Pancreas (tissue), 10 donors: ENCODE measurements around the gene LRMDA. TPM values are rescaled to one million over a fixed set of nuclear protein-coding genes. Genes with fewer than 3 reads are reported as not detected.

ENCODE experiments used
- ATAC-seq, 4 donors: fragments of 200-7000 bp; cut with Tn5 transposase; one replicate each; pipeline versions ENCODE4 v1.8.0 to v1.9.1; 2020; ENCODE audit warnings: mild to moderate bottlenecking in 4 of 4, moderate library complexity in 4 of 4
- DNase-seq, 6 donors: peaks; one replicate each; pipeline ENCODE4 v3.0.0-alpha.2; 2020
- FAIRE-seq: peaks from 2 replicates; lab custom pipeline; 2012; peaks lifted over from hg19 to GRCh38; lab: Jason Lieb, UNC
- H3K27ac ChIP-seq, 4 donors: fragments of 200-600 bp; sonication (generic); 1 replicate in 3 of 4; 2 replicates in 1 of 4; pipeline versions ENCODE4 v1.5.0 to v1.8.0; 2020
- H3K27me3 ChIP-seq, 4 donors: fragments of 200-600 bp; one replicate each; pipeline ENCODE4 v1.8.0; 2021
- H3K36me3 ChIP-seq, 3 donors: fragments of 200-600 bp; sonication (generic) in 1 of 3; one replicate each; pipeline versions ENCODE4 v1.5.0 to v1.8.0; 2020 to 2021
- H3K4me1 ChIP-seq, 3 donors: fragments of 200-600 bp; one replicate each; pipeline ENCODE4 v1.8.0; 2021
- H3K4me3 ChIP-seq, 4 donors: fragments of 200-600 bp; sonication (generic) in 2 of 4; one replicate each; pipeline versions ENCODE4 v1.5.0 to v1.8.0; 2020 to 2021
- H3K9me3 ChIP-seq, 4 donors: fragments of 200-600 bp; one replicate each; pipeline ENCODE4 v1.8.0; 2021
- CTCF ChIP-seq, 4 donors: fragments of 200-600 bp; sonication (generic) in 3 of 4; IDR thresholded peaks; one replicate each; pipeline versions ENCODE4 v1.5.0 to v1.8.0; 2021; ENCODE audit warnings: antibody characterized with exemption in 4 of 4
- WGBS, 2 donors: extraction: QIAGEN DNeasy Blood & Tissue Kit; methylation state at CpG; one replicate each; pipeline ENCODE4 v1.1.7; 2013; 5-methylcytosine and 5-hydroxymethylcytosine counted together
- intact Hi-C, 3 donors: fragments of 100-400 bp; cut with DNase I; formaldehyde crosslinking; loops; one replicate each; pipeline versions ENCODE4 v1.11.1 to v1.14.2; 2022
- polyA plus RNA-seq, 2 donors: library from polyadenylated mRNA; stranded (reverse); fragments of 200-250 nt; gene quantifications; one replicate each; pipeline ENCODE4 v1.2.3, GENCODE V29; 2013
- total RNA-seq, 6 donors: library from RNA; stranded (reverse); fragmentation: NEBNext Ultra II Directional in 4 of 6; extraction: Animal tissue kit (Norgen Biotek cat#: 25700) in 4 of 6; gene quantifications; one replicate each; pipeline versions ENCODE4 v1.2.1 to v1.2.4, GENCODE V29; 2021 to 2023
- donor health status: healthy with polysubstance abuse.
- donor health status: DM: no; HTN: no; CAD: no; lungs with moderate emphysema.
- donor health status: DM: no; HTN: no; CAD: no.
- donor health status: control.
- donor health status: control.
- donor health status: Bipolar disorder and iron deficiency.
- donor health status: DM: yes; HTN: yes; CAD: no.
- donor health status: DM: no; HTN: no; CAD: no.
- donor health status: DM: no; HTN: no; CAD: no.
- donor health status: DM: yes; HTN: yes; CAD: no.

Gene LRMDA
- total and polyA plus RNA-seq, 8 donors = 4.6 to 21.2 (median 13.4) TPM

DNA sequence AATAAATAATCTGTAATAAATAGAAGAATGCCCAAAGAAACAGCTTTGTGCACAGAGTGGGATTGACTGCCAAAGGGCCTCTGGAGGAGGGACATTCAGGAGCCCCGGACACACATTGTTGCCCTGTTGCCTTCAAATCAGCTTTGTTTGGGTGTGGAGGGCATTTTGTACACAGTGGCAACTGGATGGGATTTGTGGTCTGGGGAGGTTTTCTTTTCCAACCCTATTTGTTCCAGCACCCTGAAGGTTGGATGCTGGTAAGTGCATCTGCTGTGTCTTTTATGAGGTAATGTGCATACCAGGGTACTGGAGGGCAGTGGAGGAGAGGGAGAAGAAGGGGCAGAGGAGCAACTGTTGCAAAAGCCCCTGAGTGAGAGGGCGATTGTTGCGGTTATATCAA lies 6.3 kb downstream of the LRMDA start:
- Histone ChIP-seq H3K27me3 (no peaks in the 10 kb centered on the region), H3K27ac (no peak overlapping the region), H3K9me3 (no peaks in the 10 kb centered on the region), H3K4me1 (no peaks in the 10 kb centered on the region), H3K36me3 (no peaks in the 10 kb centered on the region), H3K4me3 (no peak overlapping the region)
- intact Hi-C loops = no loop called here
- ATAC-seq (no peak), DNase-seq (no peak), FAIRE-seq (no peak)
- WGBS, 2 donors = 94 to 95% methylated on average over 3 of the region's 3 CpGs
- no peak for TF ChIP-seq CTCF (IDR thresholded peaks at IDR 0.05)

DNA sequence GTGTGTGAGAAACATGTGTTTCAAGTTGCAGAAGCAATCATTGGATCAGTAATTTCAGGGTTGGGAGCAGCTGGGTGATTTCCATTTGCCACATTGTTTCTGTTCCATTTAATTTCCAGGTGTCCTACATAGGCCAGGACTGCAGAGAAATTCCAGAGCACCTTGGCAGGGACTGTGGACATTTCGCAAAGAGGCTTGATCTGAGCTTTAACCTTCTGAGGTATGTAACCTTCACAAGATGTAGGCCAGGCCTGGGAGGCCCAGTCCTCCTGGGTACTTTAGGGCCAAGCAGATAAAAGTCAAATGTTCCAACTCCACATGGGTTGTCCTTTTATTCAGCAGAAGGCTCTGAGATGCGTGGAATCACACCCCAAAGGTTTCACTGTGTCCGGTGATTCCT lies 6.9 kb downstream of the LRMDA start:
- DNase-seq = no peak
- Histone ChIP-seq H3K4me3 (no peak overlapping the region), H3K9me3 (no peaks in the 10 kb centered on the region), H3K36me3 (no peaks in the 10 kb centered on the region), H3K27me3 (no peaks in the 10 kb centered on the region), H3K4me1 (no peaks in the 10 kb centered on the region), H3K27ac (no peak overlapping the region)
- WGBS, 2 donors = 72 to 73% methylated on average over 3 of the region's 3 CpGs
- no peak for TF ChIP-seq CTCF (IDR thresholded peaks at IDR 0.05)
- ATAC-seq = peak in 2 of 4 donors; percentile 52 to 61
- no peak for FAIRE-seq
- intact Hi-C loops = no loop called here

GRCh38 chr10:75439811-75440210 lies 8.4 kb downstream of the LRMDA start:
- Histone ChIP-seq H3K9me3 (no peaks in the 10 kb centered on the region), H3K27ac (no peak overlapping the region), H3K4me1 (no peaks in the 10 kb centered on the region), H3K36me3 (no peaks in the 10 kb centered on the region), H3K4me3 (no peak overlapping the region), H3K27me3 (no peaks in the 10 kb centered on the region)
- DNase-seq = no peak
- WGBS, 2 donors = 90 to 92% methylated on average over 4 of the region's 4 CpGs
- FAIRE-seq = no peak
- TF ChIP-seq CTCF (IDR thresholded peaks at IDR 0.05) = no peak
- intact Hi-C loops = no loop called here
- no peak for ATAC-seq

GRCh38 chr10:75440271-75440793 lies 8.9 kb downstream of the LRMDA start:
- intact Hi-C loops = no loop called here
- no peak for ATAC-seq
- TF ChIP-seq CTCF (IDR thresholded peaks at IDR 0.05) = no peak
- no peaks in the 10 kb centered on the region for H3K4me1 ChIP-seq
- FAIRE-seq = no peak
- no peaks in the 10 kb centered on the region for H3K9me3 ChIP-seq
- no peak overlapping the region for H3K4me3 ChIP-seq
- no peaks in the 10 kb centered on the region for H3K36me3 ChIP-seq
- no peak overlapping the region for H3K27ac ChIP-seq
- WGBS, 2 donors = 93 to 95% methylated on average over 4 of the region's 4 CpGs
- no peaks in the 10 kb centered on the region for H3K27me3 ChIP-seq
- DNase-seq = no peak

- Histone ChIP-seq H3K4me1 (no peaks in the 10 kb centered on the region), H3K4me3 (no peak overlapping the region), H3K36me3 (no peaks in the 10 kb centered on the region), H3K27me3 (no peaks in the 10 kb centered on the region), H3K27ac (no peak overlapping the region), H3K9me3 (no peaks in the 10 kb centered on the region)
- intact Hi-C loops = no loop called here
- DNase-seq (no peak), FAIRE-seq (no peak), ATAC-seq (no peak)
- 91% methylated on average over 4 of the region's 4 CpGs for WGBS, 2 donors
- no peak for TF ChIP-seq CTCF (IDR thresholded peaks at IDR 0.05)
Observed at GRCh38 chr10:75441196-75441595, 9.8 kb downstream of the LRMDA start.
